HG03354 (cell line): ENCODE measurements around the gene ZBTB24.

Experiments
- ATAC-seq: cut with Tn5 transposase; IDR thresholded peaks from one replicate; pipeline ENCODE4 v1.9.1; 2021; ENCODE audit warnings: mild to moderate bottlenecking; ENCODE audit not compliant: unreplicated experiment, poor library complexity, severe bottlenecking

The ZBTB24 gene

GRCh38 chr6:109440331-109441068, 42.5 kb downstream of the ZBTB24 start, which contains the start of the genes PPIL6 and SMPD2:
TSS of gene PPIL6 (minus strand) at chr6:109440628. CDS start at chr6:109440590, 38 bp downstream.
TSS of gene SMPD2 (plus strand) at chr6:109440724. CDS start at chr6:109441122, 398 bp downstream.
- ATAC-seq = peak; percentile 90

- ATAC-seq = no peak
Measured at GRCh38 chr6:109436041-109436440, 47.0 kb downstream of the ZBTB24 start.

- no peak for ATAC-seq
Measured at GRCh38 chr6:109434456-109434855, 48.6 kb downstream of the ZBTB24 start.

- no peak for ATAC-seq
Measured at GRCh38 chr6:109429496-109429895, 53.5 kb downstream of the ZBTB24 start.

GRCh38 chr6:109428889-109429477, 54.0 kb downstream of the ZBTB24 start:
- no peak for ATAC-seq

GRCh38 chr6:109424946-109425345, 58.1 kb downstream of the ZBTB24 start:
- ATAC-seq = no peak

GRCh38 chr6:109421184-109421583, 61.8 kb downstream of the ZBTB24 start:
- no peak for ATAC-seq

GRCh38 chr6:109420751-109421150, 62.3 kb downstream of the ZBTB24 start:
- no peak for ATAC-seq

- ATAC-seq = no peak
Measured at GRCh38 chr6:109417646-109418045, 65.4 kb downstream of the ZBTB24 start.
